Lung (tissue), 12 donors: Measurements from ENCODE around the gene OR1F1. TPM values are rescaled to one million over a fixed set of nuclear protein-coding genes. Genes with fewer than 3 reads are reported as not detected.

ENCODE experiments used
- ATAC-seq: fragments of 200-7000 bp; cut with Tn5 transposase; one replicate; pipeline ENCODE4 v1.9.1; 2020; ENCODE audit warnings: moderate number of reproducible peaks; ENCODE audit not compliant: insufficient read depth, low FRiP score
- DNase-seq, 3 donors: peaks; one replicate each; pipeline ENCODE4 v3.0.0-alpha.2; 2013 to 2017
- H3K27ac ChIP-seq, 2 donors: one replicate each; pipeline ENCODE4 v1.5.1; 2013; ENCODE audit warnings: mild to moderate bottlenecking in 2 of 2, moderate library complexity in 2 of 2, control low read depth in 1 of 2, inconsistent platforms in 1 of 2, low read depth in 1 of 2, low read length in 1 of 2
- H3K27me3 ChIP-seq, 3 donors: one replicate each; pipeline ENCODE4 v1.5.1; 2013; ENCODE audit warnings: low read length in 2 of 3; ENCODE audit not compliant: control insufficient read depth in 3 of 3, insufficient read depth in 3 of 3
- H3K36me3 ChIP-seq, 4 donors: one replicate each; pipeline ENCODE4 v1.5.1; 2013; ENCODE audit warnings: low read length in 4 of 4, mild to moderate bottlenecking in 1 of 4, moderate library complexity in 1 of 4; ENCODE audit not compliant: control insufficient read depth in 4 of 4, insufficient read depth in 4 of 4
- H3K4me1 ChIP-seq, 5 donors: one replicate each; pipeline ENCODE4 v1.5.1; 2013; ENCODE audit warnings: low read length in 5 of 5, mild to moderate bottlenecking in 2 of 5, moderate library complexity in 1 of 5; ENCODE audit not compliant: control insufficient read depth in 5 of 5, insufficient read depth in 5 of 5
- H3K4me3 ChIP-seq: one replicate; pipeline ENCODE4 v1.5.1; 2013; ENCODE audit warnings: mild to moderate bottlenecking, control low read depth, moderate library complexity
- H3K9ac ChIP-seq, 2 donors: one replicate each; pipeline ENCODE4 v1.5.1; 2013; ENCODE audit warnings: low read length in 2 of 2, control low read depth in 1 of 2; ENCODE audit not compliant: insufficient read depth in 1 of 2
- H3K9me3 ChIP-seq, 4 donors: one replicate each; pipeline ENCODE4 v1.5.1; 2013; ENCODE audit warnings: low read length in 3 of 4, mild to moderate bottlenecking in 1 of 4, moderate library complexity in 1 of 4; ENCODE audit not compliant: control insufficient read depth in 4 of 4, insufficient read depth in 3 of 4
- WGBS, 2 donors: extraction: QIAGEN DNeasy Blood & Tissue Kit; methylation state at CpG; one replicate each; pipeline ENCODE4 v1.1.7; 2013; 5-methylcytosine and 5-hydroxymethylcytosine counted together
- polyA plus RNA-seq, 2 donors: library from polyadenylated mRNA; stranded (reverse); fragments of 200-250 nt; gene quantifications; one replicate each; pipeline ENCODE4 v1.2.1, GENCODE V29; 2013
- total RNA-seq, 2 donors: library from RNA; depleted of rRNA in 1 of 2; stranded (reverse); fragments of >200 nt in 1 of 2; gene quantifications; one replicate each; pipeline ENCODE4 v1.2.1, GENCODE V29; 2014 to 2021
- TF ChIP-seq, protein P1 (sequence below): IDR thresholded peaks from 2 replicates; pipeline ENCODE4 v1.5.1; 2012; ENCODE audit warnings: mild to moderate bottlenecking; ENCODE audit errors: control extremely low read depth, extremely low read depth
- donor health status: control.
- donor health status: control.
- donor health status: Bipolar disorder and iron deficiency.
- donor health status: healthy.
- donor health status: DM: yes; HTN: yes; CAD: no.

Gene OR1F1
- total and polyA plus RNA-seq, 4 donors = not detected

DNA sequence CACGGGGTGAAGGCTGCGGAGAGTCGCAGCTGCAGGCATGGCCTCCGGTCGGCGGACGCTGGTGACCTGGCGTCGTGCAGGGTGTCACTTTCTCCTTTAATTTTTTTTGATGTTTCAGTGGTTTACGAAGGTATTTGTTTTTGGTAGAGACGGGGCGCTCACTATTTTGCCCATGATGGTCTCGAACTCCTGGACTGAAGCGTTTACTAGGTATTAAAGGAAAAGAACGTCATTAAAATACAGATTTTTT lies 36.1 kb upstream of the OR1F1 start:
- no peak overlapping the region for H3K4me3 ChIP-seq
- TF ChIP-seq, protein P1, sequence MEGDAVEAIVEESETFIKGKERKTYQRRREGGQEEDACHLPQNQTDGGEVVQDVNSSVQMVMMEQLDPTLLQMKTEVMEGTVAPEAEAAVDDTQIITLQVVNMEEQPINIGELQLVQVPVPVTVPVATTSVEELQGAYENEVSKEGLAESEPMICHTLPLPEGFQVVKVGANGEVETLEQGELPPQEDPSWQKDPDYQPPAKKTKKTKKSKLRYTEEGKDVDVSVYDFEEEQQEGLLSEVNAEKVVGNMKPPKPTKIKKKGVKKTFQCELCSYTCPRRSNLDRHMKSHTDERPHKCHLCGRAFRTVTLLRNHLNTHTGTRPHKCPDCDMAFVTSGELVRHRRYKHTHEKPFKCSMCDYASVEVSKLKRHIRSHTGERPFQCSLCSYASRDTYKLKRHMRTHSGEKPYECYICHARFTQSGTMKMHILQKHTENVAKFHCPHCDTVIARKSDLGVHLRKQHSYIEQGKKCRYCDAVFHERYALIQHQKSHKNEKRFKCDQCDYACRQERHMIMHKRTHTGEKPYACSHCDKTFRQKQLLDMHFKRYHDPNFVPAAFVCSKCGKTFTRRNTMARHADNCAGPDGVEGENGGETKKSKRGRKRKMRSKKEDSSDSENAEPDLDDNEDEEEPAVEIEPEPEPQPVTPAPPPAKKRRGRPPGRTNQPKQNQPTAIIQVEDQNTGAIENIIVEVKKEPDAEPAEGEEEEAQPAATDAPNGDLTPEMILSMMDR = no peak
- WGBS, 2 donors = 2 to 4% methylated on average over 15 of the region's 15 CpGs
- no peak for ATAC-seq
- H3K9ac ChIP-seq = no peak overlapping the region
- H3K4me1 ChIP-seq = peaks cover 0 to 20% (median 0%) of the 10 kb centered on the region in 5 donors
- H3K27ac ChIP-seq = no peak overlapping the region
- H3K36me3 ChIP-seq = no peaks in the 10 kb centered on the region
- peaks cover 0 to 4% (median 0%) of the 10 kb centered on the region in 4 donors for H3K9me3 ChIP-seq
- H3K27me3 ChIP-seq = peaks cover 0 to 12% (median 0%) of the 10 kb centered on the region in 3 donors
- no peak for DNase-seq

GRCh38 chr16:3152277-3152990 lies 35.6 kb upstream of the OR1F1 start:
- peak; percentile 19 for ATAC-seq
- no peaks in the 10 kb centered on the region for H3K36me3 ChIP-seq
- peaks cover 0 to 4% (median 0%) of the 10 kb centered on the region in 4 donors for H3K9me3 ChIP-seq
- DNase-seq = peak; percentile 92 to 94 (median 93)
- peaks cover 0 to 12% (median 0%) of the 10 kb centered on the region in 3 donors for H3K27me3 ChIP-seq
- peak overlapping the region; percentile 27 for H3K4me3 ChIP-seq
- peak overlapping the region in 1 of 2 donors; percentile 59 for H3K9ac ChIP-seq
- TF ChIP-seq, protein P1 = peak; percentile 21
- peaks cover 0 to 20% (median 0%) of the 10 kb centered on the region in 5 donors for H3K4me1 ChIP-seq
- H3K27ac ChIP-seq = no peak overlapping the region
- 1 to 2% methylated on average over 41 to 42 of the region's 42 CpGs for WGBS, 2 donors

- Histone ChIP-seq H3K9ac (no peak overlapping the region), H3K4me3 (no peak overlapping the region), H3K9me3 (peaks cover 0 to 4% (median 0%) of the 10 kb centered on the region in 4 donors), H3K36me3 (no peaks in the 10 kb centered on the region), H3K27ac (no peak overlapping the region), H3K4me1 (peaks cover 0 to 25% (median 0%) of the 10 kb centered on the region in 5 donors), H3K27me3 (peaks cover 0 to 12% (median 0%) of the 10 kb centered on the region in 3 donors)
- TF ChIP-seq, protein P1 = no peak
- DNase-seq (no peak), ATAC-seq (no peak)
- 9 to 11% methylated on average over 8 of the region's 8 CpGs for WGBS, 2 donors
These were observed 35.0 kb upstream of the OR1F1 start for GRCh38 chr16:3152991-3153368.
